Smooth muscle cell (in vitro differentiated cells): Measurements from ENCODE around the gene UPK3A. TPM values are rescaled to one million over a fixed set of nuclear protein-coding genes. Genes with fewer than 3 reads are reported as not detected.
A peak's percentile ranks its signal among the peaks of the same experiment; 100 is the strongest.

ENCODE experiments used
- DNase-seq: peaks from one replicate; lab custom pipeline; 2025; ENCODE audit not compliant: unreplicated experiment; lab: John Stamatoyannopoulos, UW
- H2AFZ ChIP-seq: fragments of 200-600 bp; sonication (generic); 2 replicates; pipeline ENCODE4 v1.6.0; 2016; ENCODE audit warnings: antibody characterized with exemption, low read depth, mild to moderate bottlenecking
- H3F3A ChIP-seq: fragments of 200-600 bp; sonication (generic); 2 replicates; pipeline ENCODE4 v1.6.0; 2017; ENCODE audit warnings: antibody characterized with exemption, low read depth
- H3K27ac ChIP-seq: fragments of 200-600 bp; sonication (generic); 2 replicates; pipeline ENCODE4 v1.5.1; 2016; ENCODE audit warnings: low read depth, mild to moderate bottlenecking
- H3K27me3 ChIP-seq: fragments of 200-600 bp; sonication (generic); 2 replicates; pipeline ENCODE4 v1.6.1; 2016; ENCODE audit warnings: low read depth, mild to moderate bottlenecking
- H3K36me3 ChIP-seq: fragments of 200-600 bp; sonication (generic); 2 replicates; pipeline ENCODE4 v1.5.1; 2016; ENCODE audit warnings: low read depth
- H3K4me1 ChIP-seq: fragments of 200-600 bp; sonication (generic); 2 replicates; pipeline ENCODE4 v1.5.1; 2016; ENCODE audit warnings: low read depth
- H3K4me2 ChIP-seq: fragments of 200-600 bp; sonication (generic); 2 replicates; pipeline ENCODE4 v1.6.0; 2016; ENCODE audit warnings: mild to moderate bottlenecking
- H3K4me3 ChIP-seq: fragments of 200-600 bp; sonication (generic); 2 replicates; pipeline ENCODE4 v1.5.1; 2016; ENCODE audit warnings: mild to moderate bottlenecking
- H3K79me2 ChIP-seq: fragments of 200-600 bp; sonication (generic); 2 replicates; pipeline ENCODE4 v1.6.0; 2016; ENCODE audit warnings: low read depth, mild to moderate bottlenecking
- H3K9ac ChIP-seq: fragments of 200-600 bp; sonication (generic); 2 replicates; pipeline ENCODE4 v1.6.0; 2016; ENCODE audit warnings: low read depth
- H3K9me3 ChIP-seq: fragments of 200-600 bp; sonication (generic); replicated peaks from 2 replicates; pipeline ENCODE4 v1.5.1; 2016; ENCODE audit warnings: low read depth
- H4K20me1 ChIP-seq: fragments of 200-600 bp; sonication (generic); 2 replicates; pipeline ENCODE4 v1.6.0; 2016; ENCODE audit warnings: low read depth
- CTCF ChIP-seq: fragments of 200-600 bp; sonication (generic); IDR thresholded peaks from 2 replicates; pipeline ENCODE4 v1.5.1; 2017; ENCODE audit warnings: borderline replicate concordance, mild to moderate bottlenecking, antibody characterized with exemption; ENCODE audit not compliant: insufficient read depth, poor library complexity, severe bottlenecking
- WGBS: methylation state at CpG from one replicate; pipeline ENCODE4 v1.1.7; 2016; ENCODE audit warnings: low lambda C conversion rate; 5-methylcytosine and 5-hydroxymethylcytosine counted together
- polyA plus RNA-seq: library from polyadenylated mRNA; unstranded; fragments of >200 nt; fragmentation: Nextera tagmentation; extraction: Ambion mirVana; gene quantifications from 2 replicates; pipeline ENCODE4 v1.2.1, GENCODE V29; 2016
- total RNA-seq: library from RNA; depleted of rRNA; stranded (reverse); fragments of >200 nt; gene quantifications from 2 replicates; pipeline ENCODE4 v1.2.3, GENCODE V29; 2014

UPK3A gene
- total and polyA plus RNA-seq, 2 experiments from 2014 or later, result not detected

- H3K79me2 ChIP-seq, result peaks cover 29% of the 10 kb centered on the region
- H3K9me3 ChIP-seq, result no peaks in the 10 kb centered on the region
- H3F3A ChIP-seq, result no peaks in the 10 kb centered on the region
- H3K4me1 ChIP-seq, result peaks cover 16% of the 10 kb centered on the region
- H3K36me3 ChIP-seq, result no peaks in the 10 kb centered on the region
- no peak overlapping the region for H2AFZ ChIP-seq
- H3K4me2 ChIP-seq, result no peak overlapping the region
- DNase-seq, result no peak
- TF ChIP-seq CTCF, result no peak
- H3K27ac ChIP-seq, result no peak overlapping the region
- 89% methylated on average over 6 of the region's 6 CpGs for WGBS
- no peaks in the 10 kb centered on the region for H3K27me3 ChIP-seq
- no peak overlapping the region for H3K9ac ChIP-seq
- H4K20me1 ChIP-seq, result peaks cover 10% of the 10 kb centered on the region
- H3K4me3 ChIP-seq, result no peak overlapping the region
Measured at GRCh38 chr22:45308391-45308956, 23.7 kb downstream of the UPK3A start.

DNA sequence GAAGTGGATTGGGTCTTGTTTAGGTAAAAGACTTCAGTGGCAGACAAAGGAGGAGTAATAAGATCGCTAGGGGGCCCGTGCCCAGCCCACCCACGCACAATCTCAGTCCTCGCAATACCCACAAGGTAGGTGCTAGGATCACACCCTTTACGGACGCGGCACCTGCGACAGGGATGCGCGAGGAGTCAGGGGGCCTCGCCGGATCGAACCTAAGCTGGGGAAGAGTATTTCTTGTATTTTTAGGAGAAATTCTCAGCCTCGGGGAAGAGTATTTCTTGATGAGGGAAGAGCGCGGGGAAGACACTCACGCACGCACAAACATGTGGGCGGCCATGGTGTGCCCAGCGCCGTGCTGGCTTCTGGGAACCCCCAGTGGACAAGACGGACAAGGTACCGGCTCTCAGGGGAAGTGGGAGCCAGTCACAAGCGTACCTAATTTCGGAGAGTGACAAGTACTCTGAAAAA is 24.2 kb downstream of the UPK3A start:
- H3K27me3 ChIP-seq, result no peaks in the 10 kb centered on the region
- DNase-seq, result no peak
- peaks cover 34% of the 10 kb centered on the region for H3K79me2 ChIP-seq
- peaks cover 21% of the 10 kb centered on the region for H3K4me1 ChIP-seq
- H4K20me1 ChIP-seq, result peaks cover 10% of the 10 kb centered on the region
- H2AFZ ChIP-seq, result peak overlapping the region; percentile 78
- H3K36me3 ChIP-seq, result no peaks in the 10 kb centered on the region
- peak overlapping the region; percentile 19 for H3K9ac ChIP-seq
- no peaks in the 10 kb centered on the region for H3K9me3 ChIP-seq
- peak overlapping the region; percentile 91 for H3K4me3 ChIP-seq
- H3K27ac ChIP-seq, result peak overlapping the region; percentile 1
- H3K4me2 ChIP-seq, result peak overlapping the region; percentile 100
- WGBS, result 46% methylated on average over 22 of the region's 25 CpGs
- no peak for TF ChIP-seq CTCF
- no peaks in the 10 kb centered on the region for H3F3A ChIP-seq

DNA sequence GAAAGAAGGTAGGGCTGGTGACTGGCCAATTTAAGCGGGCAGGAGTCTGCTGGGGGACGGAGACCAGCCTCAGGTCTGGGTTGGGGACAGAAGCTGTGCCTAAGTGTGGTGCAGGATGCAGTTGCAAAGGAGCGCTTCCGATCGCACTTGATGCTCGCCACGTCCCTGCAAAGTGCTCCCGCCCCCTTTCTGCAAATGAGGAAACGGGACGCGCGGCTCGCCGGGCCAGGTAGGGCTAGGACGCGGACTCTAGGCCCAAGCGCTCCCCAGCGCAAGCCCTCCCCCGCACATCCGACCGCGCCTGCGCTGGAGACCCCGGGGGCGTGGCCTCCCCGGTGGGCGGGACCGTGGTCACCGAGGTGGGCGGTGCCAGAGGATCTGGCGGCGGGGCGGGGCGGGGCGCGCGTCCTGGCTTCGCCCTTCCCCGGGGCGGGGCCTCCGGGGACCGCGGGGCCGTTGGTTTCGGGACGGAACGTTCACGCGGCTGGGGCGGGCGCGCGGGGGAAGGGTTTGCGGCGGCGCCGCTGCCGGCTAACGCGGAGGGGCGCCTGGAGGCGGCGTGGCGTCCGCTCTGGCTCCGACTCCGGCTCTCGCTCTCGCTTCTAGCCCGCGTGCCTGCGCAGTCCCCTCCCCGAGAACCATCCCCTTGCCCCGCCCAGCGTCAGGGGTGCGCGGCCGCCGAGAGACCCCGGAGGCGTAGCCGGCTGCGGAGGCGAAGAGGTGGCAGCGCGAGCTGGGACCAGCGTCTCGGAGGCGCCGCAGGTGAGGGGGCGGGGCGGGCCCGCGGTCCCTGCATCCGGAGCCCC is 24.9 kb downstream of the UPK3A start, which contains the start of gene FAM118A:
FAM118A (plus strand) TSS at position 513 of the 806 bp plus-strand sequence. CDS start 12,446 bp downstream, outside the sequence.
- Histone ChIP-seq H3K9me3 (no peaks in the 10 kb centered on the region), H3K79me2 (peaks cover 40% of the 10 kb centered on the region), H3K4me1 (peaks cover 24% of the 10 kb centered on the region), H2AFZ (peak within 1 kb of the TSS; percentile 89), H3K4me2 (peak within 1 kb of the TSS; percentile 100), H4K20me1 (peaks cover 10% of the 10 kb centered on the region), H3K27me3 (no peaks in the 10 kb centered on the region), H3K4me3 (peak within 1 kb of the TSS; percentile 91), H3F3A (no peaks in the 10 kb centered on the region), H3K36me3 (no peaks in the 10 kb centered on the region), H3K27ac (peak within 1 kb of the TSS; percentile 1), H3K9ac (peak within 1 kb of the TSS; percentile 87)
- 1% methylated on average over 45 of the region's 95 CpGs for WGBS
- DNase-seq, result peak; percentile 97
- TF ChIP-seq CTCF, result no peak
